Measurements from ENCODE around the gene LSAMP. TPM values are rescaled to one million over a fixed set of nuclear protein-coding genes. Genes with fewer than 3 reads are reported as not detected.
"Not testable (repeated sequence)": the region's sequence is repeated elsewhere in the genome, so short reads cannot be mapped to it uniquely, and the experiment has no call there.

Gene LSAMP
- total and polyA plus RNA-seq, 7 donors = 0.23 to 47.1 (median 22.9) TPM

DNA sequence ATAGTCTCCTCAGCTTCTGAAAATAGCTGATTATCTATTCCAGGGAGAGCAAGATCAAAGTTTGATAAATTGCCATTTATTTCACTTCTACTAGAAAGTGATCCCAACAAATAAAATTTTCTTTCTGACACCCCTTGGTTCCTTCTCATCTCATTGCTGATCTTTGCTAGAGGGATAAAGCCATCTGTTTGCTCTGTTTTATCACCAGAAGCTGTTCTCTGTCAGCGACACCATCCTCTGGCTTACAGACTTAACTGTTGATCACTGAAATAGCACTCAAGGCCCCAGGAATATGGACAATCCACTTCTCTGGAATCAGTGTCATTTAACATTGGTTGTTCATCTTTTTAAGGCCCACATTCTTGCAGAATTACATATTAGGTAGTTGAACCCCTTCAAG is 219.0 kb downstream of the LSAMP start:
- H3K27me3 ChIP-seq = no peaks in the 10 kb centered on the region
- H3K9me3 ChIP-seq = no peaks in the 10 kb centered on the region
- intact Hi-C loops (cut with DNase I) = no loop called here
- DNase-seq = no peak
- TF ChIP-seq, protein P1, sequence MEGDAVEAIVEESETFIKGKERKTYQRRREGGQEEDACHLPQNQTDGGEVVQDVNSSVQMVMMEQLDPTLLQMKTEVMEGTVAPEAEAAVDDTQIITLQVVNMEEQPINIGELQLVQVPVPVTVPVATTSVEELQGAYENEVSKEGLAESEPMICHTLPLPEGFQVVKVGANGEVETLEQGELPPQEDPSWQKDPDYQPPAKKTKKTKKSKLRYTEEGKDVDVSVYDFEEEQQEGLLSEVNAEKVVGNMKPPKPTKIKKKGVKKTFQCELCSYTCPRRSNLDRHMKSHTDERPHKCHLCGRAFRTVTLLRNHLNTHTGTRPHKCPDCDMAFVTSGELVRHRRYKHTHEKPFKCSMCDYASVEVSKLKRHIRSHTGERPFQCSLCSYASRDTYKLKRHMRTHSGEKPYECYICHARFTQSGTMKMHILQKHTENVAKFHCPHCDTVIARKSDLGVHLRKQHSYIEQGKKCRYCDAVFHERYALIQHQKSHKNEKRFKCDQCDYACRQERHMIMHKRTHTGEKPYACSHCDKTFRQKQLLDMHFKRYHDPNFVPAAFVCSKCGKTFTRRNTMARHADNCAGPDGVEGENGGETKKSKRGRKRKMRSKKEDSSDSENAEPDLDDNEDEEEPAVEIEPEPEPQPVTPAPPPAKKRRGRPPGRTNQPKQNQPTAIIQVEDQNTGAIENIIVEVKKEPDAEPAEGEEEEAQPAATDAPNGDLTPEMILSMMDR (IDR thresholded peaks at IDR 0.05) = no peak
- TF ChIP-seq EP300 (IDR thresholded peaks at IDR 0.05) (no peak), POLR2A (IDR thresholded peaks at IDR 0.05) (no peak), POLR2AphosphoS5 (IDR thresholded peaks at IDR 0.05) (no peak)
- H3K36me3 ChIP-seq = no peaks in the 10 kb centered on the region
- H3K4me3 ChIP-seq = no peak overlapping the region
- WGBS, 2 donors = 58 to 78% methylated on average over 1 of the region's 1 CpG
- H3K27ac ChIP-seq = no peak overlapping the region
- H3K4me1 ChIP-seq = peaks cover 0 to 4% (median 0%) of the 10 kb centered on the region in 4 donors

DNA sequence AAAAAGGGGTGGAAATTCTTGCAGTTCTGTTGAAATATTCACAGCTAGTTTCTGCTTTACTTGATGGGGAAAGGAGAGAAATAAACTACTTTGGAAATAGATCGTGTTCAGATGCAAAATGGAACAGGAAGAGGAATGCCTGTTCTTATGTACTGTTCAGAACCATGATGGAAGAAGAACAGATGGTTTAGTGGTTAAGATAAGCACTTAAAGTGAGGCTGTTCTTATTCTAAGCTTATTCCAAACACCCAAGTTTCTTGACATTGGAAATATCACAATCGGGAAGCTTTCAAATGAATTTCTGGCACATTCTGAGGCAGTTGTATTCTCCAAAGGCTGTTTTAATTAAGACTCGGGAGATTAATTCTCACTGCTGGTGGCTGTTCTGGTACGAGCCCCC is 228.5 kb downstream of the LSAMP start:
- intact Hi-C loops (cut with DNase I) = no loop called here
- Histone ChIP-seq H3K9me3 (no peaks in the 10 kb centered on the region), H3K4me3 (no peak overlapping the region), H3K4me1 (no peaks in the 10 kb centered on the region), H3K27me3 (no peaks in the 10 kb centered on the region), H3K27ac (no peak overlapping the region), H3K36me3 (no peaks in the 10 kb centered on the region)
- DNase-seq = no peak
- 68 to 71% methylated on average over 4 of the region's 4 CpGs for WGBS, 2 donors
- TF ChIP-seq POLR2A (IDR thresholded peaks at IDR 0.05) = no peak
- no peak for TF ChIP-seq POLR2AphosphoS5 (IDR thresholded peaks at IDR 0.05)
- TF ChIP-seq, protein P1 (IDR thresholded peaks at IDR 0.05) = no peak
- TF ChIP-seq EP300 (IDR thresholded peaks at IDR 0.05) = no peak

DNA sequence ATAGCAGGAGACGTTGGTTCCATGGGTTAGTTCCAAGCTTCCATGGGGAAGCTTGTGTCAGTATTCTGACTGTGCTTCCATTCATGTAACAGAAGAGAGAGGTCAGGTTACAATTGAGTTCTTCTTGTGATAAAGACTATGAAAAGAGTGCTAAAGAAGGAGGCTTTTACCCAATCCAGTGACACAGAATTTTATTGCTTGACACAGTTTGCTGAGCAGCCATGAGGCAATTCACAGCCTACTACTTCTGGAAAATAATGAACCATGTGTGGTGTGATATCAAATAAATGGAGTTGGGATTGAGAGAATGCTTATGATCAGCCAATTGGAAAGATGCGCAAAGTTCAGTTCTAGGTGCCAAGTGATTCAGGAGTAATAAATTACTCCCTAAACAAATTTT is 233.4 kb downstream of the LSAMP start:
- intact Hi-C loops (cut with DNase I) = no loop called here

DNA sequence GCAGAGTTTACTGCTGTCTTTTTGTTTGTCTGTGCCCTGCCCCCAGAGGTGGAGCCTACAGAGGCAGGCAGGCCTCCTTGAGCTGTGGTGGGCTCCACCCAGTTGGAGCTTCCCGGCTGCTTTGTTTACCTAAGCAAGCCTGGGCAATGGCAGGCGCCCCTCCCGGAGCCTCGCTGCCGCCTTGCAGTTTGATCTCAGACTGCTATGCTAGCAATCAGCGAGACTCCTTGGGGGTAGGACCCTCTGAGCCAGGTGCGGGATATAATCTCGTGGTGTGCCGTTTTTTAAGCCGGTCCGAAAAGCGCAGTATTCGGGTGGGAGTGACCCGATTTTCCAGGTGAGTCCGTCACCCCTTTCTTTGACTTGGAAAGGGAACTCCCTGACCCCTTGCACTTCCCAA is 236.5 kb downstream of the LSAMP start:
- H3K27ac ChIP-seq; H3K4me3 ChIP-seq; H3K36me3 ChIP-seq; intact Hi-C loops (cut with DNase I); H3K27me3 ChIP-seq; H3K9me3 ChIP-seq; H3K4me1 ChIP-seq; DNase-seq: not testable (repeated sequence)
- 67 to 85% methylated on average over 15 of the region's 15 CpGs for WGBS, 2 donors

More for the DNA sequence above, 233.4 kb downstream of the LSAMP start:
- no peaks in the 10 kb centered on the region for H3K36me3 ChIP-seq
- H3K4me1 ChIP-seq = no peaks in the 10 kb centered on the region
- no peaks in the 10 kb centered on the region for H3K9me3 ChIP-seq
- no peaks in the 10 kb centered on the region for H3K27me3 ChIP-seq
- DNase-seq = no peak
- 75 to 86% methylated on average over 2 of the region's 2 CpGs for WGBS, 2 donors
- no peak overlapping the region for H3K27ac ChIP-seq
- no peak overlapping the region for H3K4me3 ChIP-seq
- TF ChIP-seq POLR2A (IDR thresholded peaks at IDR 0.05) (no peak), POLR2AphosphoS5 (IDR thresholded peaks at IDR 0.05) (no peak), EP300 (IDR thresholded peaks at IDR 0.05) (no peak)
- TF ChIP-seq, protein P1 (IDR thresholded peaks at IDR 0.05) = no peak

DNA sequence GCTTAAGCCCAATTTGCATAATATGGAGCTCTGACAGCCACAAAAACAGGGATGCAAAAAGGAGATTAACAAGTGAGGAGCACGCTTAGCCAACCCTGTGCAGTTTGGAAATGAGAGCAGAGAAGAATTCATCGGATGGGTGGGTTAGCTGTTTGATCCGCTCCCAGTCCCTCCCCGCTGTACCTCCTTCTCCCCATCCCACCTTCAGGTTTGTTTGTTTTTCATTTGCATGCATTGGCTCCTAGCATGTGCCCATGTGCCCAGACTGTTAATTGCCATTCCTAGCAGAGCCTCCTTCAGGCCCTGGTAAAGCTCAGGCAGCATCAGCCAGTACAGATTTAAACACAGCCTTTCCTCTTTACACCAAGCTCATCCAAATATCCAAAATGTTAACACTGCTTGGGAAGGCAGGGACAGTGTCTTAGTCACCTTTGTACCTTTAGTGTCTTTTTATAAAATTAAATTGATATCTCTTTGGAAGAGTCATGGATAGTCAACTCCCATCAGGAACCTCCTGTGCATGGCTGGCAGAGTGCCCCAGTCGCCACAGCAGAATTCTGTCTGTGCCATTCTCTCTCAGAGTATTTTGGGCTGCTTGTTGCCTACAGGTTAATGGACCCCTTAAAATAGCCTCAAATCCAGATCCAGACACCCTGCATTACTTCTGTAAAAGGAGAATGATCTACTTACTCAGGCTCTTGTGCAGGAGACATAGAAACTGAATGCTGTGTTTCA is 244.2 kb downstream of the LSAMP start:
- Histone ChIP-seq H3K36me3 (no peaks in the 10 kb centered on the region), H3K27me3 (no peaks in the 10 kb centered on the region), H3K4me3 (no peak overlapping the region), H3K4me1 (no peaks in the 10 kb centered on the region), H3K27ac (no peak overlapping the region), H3K9me3 (no peaks in the 10 kb centered on the region)
- intact Hi-C loops (cut with DNase I) = no loop called here
- WGBS, 2 donors = 74 to 88% methylated on average over 5 of the region's 5 CpGs
- DNase-seq = no peak
- no peak for TF ChIP-seq POLR2AphosphoS5 (IDR thresholded peaks at IDR 0.05)
- no peak for TF ChIP-seq POLR2A (IDR thresholded peaks at IDR 0.05)
- no peak for TF ChIP-seq EP300 (IDR thresholded peaks at IDR 0.05)

DNA sequence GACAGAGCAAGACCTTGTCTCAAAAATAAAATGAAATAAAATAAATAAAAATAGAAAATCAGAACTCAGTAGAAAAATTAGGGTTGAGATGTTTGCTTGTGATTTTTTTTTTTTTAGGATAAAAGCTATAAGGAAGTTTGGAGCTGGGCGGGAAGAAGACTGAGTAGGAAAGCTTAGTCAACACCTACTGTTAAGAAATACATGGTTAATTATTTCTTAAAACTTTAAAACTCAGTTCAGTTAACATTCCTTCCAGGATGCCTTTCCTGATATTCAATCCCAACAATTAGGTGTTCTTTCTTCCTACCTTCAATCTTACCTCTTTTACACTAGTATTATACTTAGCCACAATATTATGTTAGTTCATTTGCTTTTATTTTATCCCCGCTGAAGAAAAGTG is 246.2 kb downstream of the LSAMP start:
- Histone ChIP-seq H3K4me1 (no peaks in the 10 kb centered on the region), H3K27me3 (no peaks in the 10 kb centered on the region), H3K4me3 (no peak overlapping the region), H3K36me3 (no peaks in the 10 kb centered on the region), H3K9me3 (no peaks in the 10 kb centered on the region), H3K27ac (no peak overlapping the region)
- DNase-seq = no peak
- 30 to 80% methylated on average over 2 of the region's 2 CpGs for WGBS, 2 donors
- TF ChIP-seq POLR2AphosphoS5 (IDR thresholded peaks at IDR 0.05) = no peak
- TF ChIP-seq EP300 (IDR thresholded peaks at IDR 0.05) = no peak
- TF ChIP-seq, protein P1 (IDR thresholded peaks at IDR 0.05) = no peak
- TF ChIP-seq POLR2A (IDR thresholded peaks at IDR 0.05) = no peak
- intact Hi-C loops (cut with DNase I) = no loop called here

Measured in sigmoid colon (tissue), 7 donors.